K562 (cell line): ENCODE results near the gene KRT25. TPM values are rescaled to one million over a fixed set of nuclear protein-coding genes. Genes with fewer than 3 reads are reported as not detected.

Source experiments
- CREB1 ChIP-seq, 2 experiments: sonication (generic) in 1 of 2; formaldehyde crosslinking in 1 of 2; IDR thresholded peaks; 2 replicates each; pipeline versions ENCODE4 v1.6.1 to v1.8.0; 2012 to 2022; ENCODE audit warnings: inconsistent platforms in 1 of 2, mild to moderate bottlenecking in 1 of 2, missing genetic modification reagents in 1 of 2, moderate library complexity in 1 of 2
- GATA2 ChIP-seq: sonication (generic); formaldehyde crosslinking; IDR thresholded peaks from 2 replicates; pipeline ENCODE4 v1.4.0; 2020; ENCODE audit warnings: mild to moderate bottlenecking, missing genetic modification reagents
- MEIS2 ChIP-seq: fragments of 450-650 bp; IDR thresholded peaks from 2 replicates; pipeline ENCODE4 v1.6.1; 2014; ENCODE audit warnings: mild to moderate bottlenecking; ENCODE audit not compliant: partially characterized antibody
- MTA3 ChIP-seq: fragments of 450-650 bp; formaldehyde crosslinking; IDR thresholded peaks from 2 replicates; pipeline ENCODE4 v1.6.1; 2017; ENCODE audit warnings: mild to moderate bottlenecking, borderline replicate concordance
- NUFIP1 ChIP-seq: fragments of 450-650 bp; IDR thresholded peaks from 2 replicates; pipeline ENCODE4 v1.6.1; 2018; ENCODE audit not compliant: partially characterized antibody
- ZNF316 ChIP-seq: fragments of 450-650 bp; IDR thresholded peaks from 2 replicates; pipeline ENCODE4 v1.6.1; 2016
- ZNF384 ChIP-seq: IDR thresholded peaks from 2 replicates; pipeline ENCODE4 v1.6.1; 2012; ENCODE audit warnings: low read depth, low read length, improper control_type of control experiment
- ZNF586 ChIP-seq: fragments of 450-650 bp; formaldehyde crosslinking; conservative IDR thresholded peaks from 2 replicates; pipeline ENCODE4 v1.4.0; 2020; ENCODE audit warnings: mild to moderate bottlenecking, moderate library complexity
- ZZZ3 ChIP-seq: fragments of 450-650 bp; IDR thresholded peaks from 2 replicates; pipeline ENCODE4 v1.6.1; 2016; ENCODE audit warnings: antibody characterized with exemption, mild to moderate bottlenecking, moderate library complexity
- polyA plus RNA-seq, 8 experiments: library from polyadenylated mRNA; depleted of rRNA in 4 of 8; stranded (reverse) in 5 of 8; unstranded in 3 of 8; fragments of >200 nt; fragmentation: Nextera tagmentation in 2 of 8; fragmentation: Illumina TruSeq in 1 of 8; extraction: Ambion mirVana in 2 of 8; extraction: Trizol in 1 of 8; gene quantifications; 2 replicates each; pipeline versions ENCODE4 v1.2.1 to v1.2.3, GENCODE V29; 2011 to 2014; ENCODE audit warnings: inconsistent platforms in 1 of 8, missing spikeins in 1 of 8
- total RNA-seq, 7 experiments: library from RNA; depleted of rRNA in 6 of 7; stranded (reverse); fragments of >200 nt in 6 of 7; fragmentation: Illumina TruSeq in 2 of 7; extraction: Trizol in 2 of 7; gene quantifications; 2 replicates each; pipeline versions ENCODE4 v1.2.1 to v1.2.3, GENCODE V29; 2011 to 2021; ENCODE audit warnings: low replicate concordance in 1 of 7
- TF ChIP-seq, protein P1 (sequence below): sonication (generic); formaldehyde crosslinking; IDR thresholded peaks from 2 replicates; pipeline ENCODE4 v1.8.0; 2023; ENCODE audit warnings: missing genetic modification reagents, mild to moderate bottlenecking, borderline replicate concordance
- TF ChIP-seq, protein P2 (sequence below), 2 experiments: fragments of 450-650 bp in 1 of 2; sonication (generic) in 1 of 2; formaldehyde crosslinking in 1 of 2; IDR thresholded peaks in 1 of 2; conservative IDR thresholded peaks in 1 of 2; 2 replicates each; pipeline versions ENCODE4 v1.6.1 to v1.8.1; 2016 to 2023; ENCODE audit warnings: mild to moderate bottlenecking in 2 of 2, moderate library complexity in 2 of 2, inconsistent platforms in 1 of 2, missing genetic modification reagents in 1 of 2

The KRT25 gene
- total and polyA plus RNA-seq, 9 of the 15 experiments (the other 6 are each of a cell fraction or from before 2014, with no cell fraction given), result not detected

DNA sequence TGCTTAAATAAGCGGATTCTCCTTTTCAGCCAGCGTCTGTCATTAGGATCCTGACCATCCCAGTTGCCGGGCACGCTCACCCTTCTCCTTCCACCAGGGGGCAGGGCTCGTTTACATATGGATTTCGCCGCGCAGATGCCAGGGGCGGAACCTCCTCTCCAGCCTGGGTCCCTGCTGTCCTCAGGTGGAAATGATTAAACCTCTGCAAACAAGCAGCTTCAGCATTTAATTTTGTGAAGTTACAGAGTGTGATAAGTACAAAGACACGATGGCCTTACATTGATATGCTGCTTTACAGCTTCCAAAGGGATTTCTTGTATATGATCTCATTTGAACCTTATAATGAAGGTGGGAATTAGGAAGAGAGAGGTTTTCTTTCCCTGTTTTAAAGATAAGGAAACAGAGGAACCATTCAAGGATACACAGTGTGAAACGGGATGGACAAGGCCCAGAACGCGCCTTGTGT, 48.5 kb upstream of the KRT25 start (continued):
- TF ChIP-seq, protein P1, sequence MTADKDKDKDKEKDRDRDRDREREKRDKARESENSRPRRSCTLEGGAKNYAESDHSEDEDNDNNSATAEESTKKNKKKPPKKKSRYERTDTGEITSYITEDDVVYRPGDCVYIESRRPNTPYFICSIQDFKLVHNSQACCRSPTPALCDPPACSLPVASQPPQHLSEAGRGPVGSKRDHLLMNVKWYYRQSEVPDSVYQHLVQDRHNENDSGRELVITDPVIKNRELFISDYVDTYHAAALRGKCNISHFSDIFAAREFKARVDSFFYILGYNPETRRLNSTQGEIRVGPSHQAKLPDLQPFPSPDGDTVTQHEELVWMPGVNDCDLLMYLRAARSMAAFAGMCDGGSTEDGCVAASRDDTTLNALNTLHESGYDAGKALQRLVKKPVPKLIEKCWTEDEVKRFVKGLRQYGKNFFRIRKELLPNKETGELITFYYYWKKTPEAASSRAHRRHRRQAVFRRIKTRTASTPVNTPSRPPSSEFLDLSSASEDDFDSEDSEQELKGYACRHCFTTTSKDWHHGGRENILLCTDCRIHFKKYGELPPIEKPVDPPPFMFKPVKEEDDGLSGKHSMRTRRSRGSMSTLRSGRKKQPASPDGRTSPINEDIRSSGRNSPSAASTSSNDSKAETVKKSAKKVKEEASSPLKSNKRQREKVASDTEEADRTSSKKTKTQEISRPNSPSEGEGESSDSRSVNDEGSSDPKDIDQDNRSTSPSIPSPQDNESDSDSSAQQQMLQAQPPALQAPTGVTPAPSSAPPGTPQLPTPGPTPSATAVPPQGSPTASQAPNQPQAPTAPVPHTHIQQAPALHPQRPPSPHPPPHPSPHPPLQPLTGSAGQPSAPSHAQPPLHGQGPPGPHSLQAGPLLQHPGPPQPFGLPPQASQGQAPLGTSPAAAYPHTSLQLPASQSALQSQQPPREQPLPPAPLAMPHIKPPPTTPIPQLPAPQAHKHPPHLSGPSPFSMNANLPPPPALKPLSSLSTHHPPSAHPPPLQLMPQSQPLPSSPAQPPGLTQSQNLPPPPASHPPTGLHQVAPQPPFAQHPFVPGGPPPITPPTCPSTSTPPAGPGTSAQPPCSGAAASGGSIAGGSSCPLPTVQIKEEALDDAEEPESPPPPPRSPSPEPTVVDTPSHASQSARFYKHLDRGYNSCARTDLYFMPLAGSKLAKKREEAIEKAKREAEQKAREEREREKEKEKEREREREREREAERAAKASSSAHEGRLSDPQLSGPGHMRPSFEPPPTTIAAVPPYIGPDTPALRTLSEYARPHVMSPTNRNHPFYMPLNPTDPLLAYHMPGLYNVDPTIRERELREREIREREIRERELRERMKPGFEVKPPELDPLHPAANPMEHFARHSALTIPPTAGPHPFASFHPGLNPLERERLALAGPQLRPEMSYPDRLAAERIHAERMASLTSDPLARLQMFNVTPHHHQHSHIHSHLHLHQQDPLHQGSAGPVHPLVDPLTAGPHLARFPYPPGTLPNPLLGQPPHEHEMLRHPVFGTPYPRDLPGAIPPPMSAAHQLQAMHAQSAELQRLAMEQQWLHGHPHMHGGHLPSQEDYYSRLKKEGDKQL (CRISPR knock-in tag), result no peak
- TF ChIP-seq ZZZ3 (no peak), NUFIP1 (no peak), ZNF586 (CRISPR knock-in tag) (no peak), CREB1 (IDR thresholded peaks at IDR 0.05) (no peak), CREB1 (CRISPR knock-in tag; IDR thresholded peaks at IDR 0.05) (no peak), ZNF316 (peak; percentile 66; the same call in 1 of the 2 replicates), MEIS2 (no peak), ZNF384 (no peak), GATA2 (CRISPR knock-in tag) (no peak), MTA3 (no peak)
- TF ChIP-seq, protein P2, sequence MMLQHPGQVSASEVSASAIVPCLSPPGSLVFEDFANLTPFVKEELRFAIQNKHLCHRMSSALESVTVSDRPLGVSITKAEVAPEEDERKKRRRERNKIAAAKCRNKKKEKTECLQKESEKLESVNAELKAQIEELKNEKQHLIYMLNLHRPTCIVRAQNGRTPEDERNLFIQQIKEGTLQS (IDR thresholded peaks at IDR 0.05), result no peak
- TF ChIP-seq, protein P2 (CRISPR knock-in tag; conservative IDR thresholded peaks at IDR 0.05), result no peak
